Measurements from ENCODE around the gene CKMT1B. TPM values are rescaled to one million over a fixed set of nuclear protein-coding genes. Genes with fewer than 3 reads are reported as not detected.
"Not testable (repeated sequence)": the region's sequence is repeated elsewhere in the genome, so short reads cannot be mapped to it uniquely, and the experiment has no call there.

The CKMT1B gene
- 28.6 TPM for total RNA-seq

DNA sequence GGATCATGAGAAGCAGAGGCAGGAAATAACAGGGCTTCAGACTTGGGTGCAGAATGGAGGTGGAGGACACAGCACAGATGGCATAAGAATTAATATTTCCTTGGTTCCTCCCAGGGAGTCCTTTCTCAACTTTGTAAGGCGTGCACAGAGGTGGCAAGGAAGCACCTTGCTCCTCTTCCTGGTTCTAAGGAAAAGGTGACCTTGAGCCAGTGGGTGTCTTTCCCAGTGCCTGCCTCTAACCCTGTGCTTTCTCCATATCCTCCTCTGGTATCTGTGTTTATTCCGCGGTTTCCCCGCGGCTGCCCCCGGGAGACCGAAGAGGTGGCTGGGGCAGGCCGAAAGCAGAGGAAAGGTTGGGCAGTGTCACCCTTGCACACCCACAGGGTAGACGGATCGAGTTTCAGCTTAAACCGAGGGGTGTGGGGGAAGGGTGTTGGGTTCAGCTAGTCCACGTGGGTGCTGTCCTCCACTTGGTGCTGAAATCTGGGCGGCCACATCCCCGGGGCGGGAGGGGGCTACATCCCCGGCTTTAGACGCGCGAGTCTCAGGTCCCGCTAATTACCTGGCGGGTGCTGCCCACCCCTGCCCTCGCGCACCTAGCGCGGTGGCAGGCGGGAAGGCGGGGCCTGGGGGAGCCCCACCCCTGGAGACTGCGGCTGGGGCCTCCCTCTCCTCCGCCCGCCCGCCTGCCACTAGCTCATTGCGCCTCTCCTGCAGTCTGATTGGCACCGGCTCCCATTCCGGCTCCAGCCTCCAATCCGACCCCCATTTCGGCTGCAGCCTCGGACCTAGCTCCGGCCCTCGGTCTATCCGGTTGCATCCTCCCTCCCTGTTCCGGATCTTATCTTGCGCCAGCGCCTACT, at the start of gene CKMT1B:
CKMT1B (plus strand) TSS at position 700 of the 863 bp plus-strand sequence. CDS start 192 bp downstream, outside the sequence.
- not testable (repeated sequence) for DNase-seq (ENCODE audit: low spot score)

DNA sequence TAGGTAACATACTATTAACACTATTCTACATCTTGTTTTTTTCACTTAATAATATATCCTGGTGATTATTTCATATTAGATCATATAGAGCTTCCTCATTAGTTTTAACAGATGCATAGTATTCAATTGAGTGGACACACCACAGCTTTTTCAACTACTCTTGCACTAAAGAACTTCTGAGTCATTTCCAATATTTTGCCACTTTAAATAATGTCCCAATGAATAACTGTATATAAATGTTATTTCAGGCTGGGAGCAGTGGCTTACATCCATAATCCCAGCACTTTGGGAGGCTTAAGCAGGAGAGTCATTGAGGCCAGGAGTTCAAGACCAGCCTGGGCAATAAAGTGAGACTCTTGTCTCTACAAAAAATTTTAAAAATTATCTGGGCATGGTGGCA, 49.6 kb upstream of the CKMT1B start:
- no peak for DNase-seq (ENCODE audit: low spot score)

DNA sequence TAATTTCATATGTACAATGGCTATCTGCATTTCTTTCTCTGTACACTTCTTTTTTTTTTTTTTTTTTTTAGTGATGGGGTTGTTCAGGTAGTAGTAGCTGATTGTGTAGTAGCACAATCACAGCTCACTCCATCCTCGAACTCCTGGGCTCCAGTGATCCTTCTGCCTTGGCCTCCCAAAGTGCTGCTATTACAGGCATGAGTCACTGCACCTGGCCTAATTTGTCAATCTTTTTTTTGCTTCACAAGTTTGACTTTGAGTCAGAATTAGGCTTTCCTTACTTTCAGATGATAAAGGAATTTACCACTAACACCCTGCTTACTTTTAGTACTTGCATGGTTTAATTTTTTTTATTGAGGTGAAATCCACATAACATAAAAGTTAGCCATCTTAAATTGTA, 48.4 kb upstream of the CKMT1B start:
- DNase-seq (ENCODE audit: low spot score) = no peak

DNA sequence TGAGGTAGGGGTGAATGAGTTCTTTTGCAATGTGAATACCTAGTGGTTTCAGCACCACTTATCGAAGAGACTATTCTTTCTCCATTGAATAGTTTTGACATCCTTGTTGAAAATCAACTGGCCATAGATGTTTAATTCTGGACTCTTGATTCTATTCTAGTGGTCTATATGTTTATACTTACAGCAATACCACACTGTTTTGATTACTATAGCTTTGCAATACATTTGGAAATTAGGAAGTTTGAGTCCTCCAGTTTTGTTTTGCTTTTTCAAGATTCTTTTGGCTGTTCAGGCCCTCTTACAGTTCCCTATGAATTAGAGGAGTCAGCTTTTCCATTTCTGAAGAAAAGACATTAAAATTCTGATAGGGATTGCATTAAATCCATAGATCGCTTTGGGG, 46.3 kb upstream of the CKMT1B start:
- DNase-seq (ENCODE audit: low spot score) = no peak

DNA sequence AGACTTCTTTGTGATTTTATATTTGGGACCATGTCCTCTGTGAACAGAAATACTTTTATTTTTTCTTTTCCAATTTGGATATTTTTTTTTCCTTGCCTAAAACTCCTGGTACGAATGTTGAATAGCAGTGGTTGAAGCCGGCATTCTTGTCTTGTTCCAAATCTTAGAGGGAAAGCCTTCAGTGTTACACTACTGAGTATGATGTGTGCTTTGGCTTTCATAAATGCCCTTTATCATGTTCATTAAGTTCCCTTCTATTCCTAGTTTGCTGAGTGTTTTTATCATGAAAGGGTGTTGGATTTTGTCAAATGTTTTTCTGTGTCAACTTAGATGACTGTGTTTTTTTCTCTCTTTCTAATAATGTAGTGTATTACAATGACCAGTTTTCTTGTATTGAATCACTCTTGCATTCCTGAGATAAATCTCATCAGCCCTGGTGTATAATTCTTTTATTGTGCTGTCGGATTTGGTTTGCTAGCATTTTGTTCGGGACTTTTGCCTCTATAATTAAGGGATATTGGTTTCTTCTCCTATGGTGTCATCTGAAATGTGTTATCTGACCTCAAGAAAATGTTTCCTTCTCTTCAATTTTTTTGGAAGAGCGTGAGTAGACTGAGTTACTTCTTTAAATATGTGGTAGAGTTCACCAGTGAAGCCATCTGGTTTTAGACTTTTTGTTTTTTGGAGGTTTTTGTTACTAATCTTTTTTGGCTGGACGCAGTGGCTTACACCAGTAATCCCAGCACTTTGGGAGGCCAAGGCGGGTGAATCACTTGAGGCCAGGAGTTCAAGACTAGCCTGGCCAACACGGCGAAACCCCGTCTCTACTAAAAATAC, 43.1 kb upstream of the CKMT1B start:
- DNase-seq (ENCODE audit: low spot score) = no peak

DNA sequence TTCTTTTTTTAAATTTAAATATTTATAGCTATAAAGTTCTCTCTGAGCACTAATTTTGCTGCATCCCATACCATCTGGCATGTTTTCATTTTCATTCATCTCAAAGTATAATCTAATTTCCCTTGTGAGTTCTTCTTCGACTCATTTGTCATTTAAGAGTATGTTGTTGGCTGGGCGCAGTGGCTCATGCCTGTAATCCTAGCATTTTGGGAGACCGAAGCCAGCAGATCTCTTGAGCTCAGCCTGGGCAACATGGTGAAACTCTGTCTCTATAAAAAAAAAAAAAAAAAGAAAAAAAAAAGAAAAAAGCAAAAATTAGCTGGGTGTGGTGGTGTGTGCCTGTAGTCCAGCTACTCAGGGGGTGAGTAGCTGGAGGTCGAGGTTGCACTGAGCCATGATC, 41.6 kb upstream of the CKMT1B start:
- DNase-seq (ENCODE audit: low spot score) = no peak

DNA sequence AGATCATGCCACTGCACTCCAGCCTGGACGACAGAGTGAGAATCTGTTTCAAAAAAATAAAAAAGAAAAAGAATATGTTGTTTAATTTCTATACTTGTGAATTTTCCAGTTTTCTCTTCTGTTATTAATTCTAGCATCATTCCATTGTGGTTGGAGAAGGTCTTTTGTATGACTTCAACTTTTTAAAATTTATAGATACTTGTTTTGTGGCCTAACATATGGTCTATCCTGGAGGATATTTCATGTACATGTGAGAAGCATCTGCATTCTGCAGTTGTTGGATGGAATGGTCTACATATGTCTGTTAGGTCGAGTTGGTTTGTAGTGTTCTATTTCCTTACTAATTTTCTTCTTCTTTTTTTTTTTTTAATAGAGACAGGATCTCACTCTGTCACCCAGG, 40.8 kb upstream of the CKMT1B start:
- DNase-seq (ENCODE audit: low spot score) = no peak

DNA sequence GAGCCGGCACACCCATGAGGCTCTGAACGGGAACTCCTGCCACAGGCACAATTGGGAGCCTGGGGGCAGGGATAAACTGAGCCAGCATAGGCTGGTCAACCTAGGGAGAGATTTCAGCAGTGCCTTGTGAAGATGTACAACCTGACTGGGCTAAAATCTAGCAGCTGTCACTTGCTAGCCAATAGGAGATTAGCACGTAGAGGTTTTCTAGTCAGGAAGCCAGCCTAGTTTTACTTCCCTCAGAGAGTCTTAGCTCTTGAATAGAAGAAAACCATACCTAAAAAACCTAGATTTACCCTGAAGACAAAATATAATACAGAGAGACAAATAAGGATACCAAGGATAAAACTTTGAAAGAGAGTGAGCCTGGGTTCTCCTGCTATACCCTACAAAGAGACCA, 31.1 kb upstream of the CKMT1B start:
- DNase-seq (ENCODE audit: low spot score) = not testable (repeated sequence)

DNA sequence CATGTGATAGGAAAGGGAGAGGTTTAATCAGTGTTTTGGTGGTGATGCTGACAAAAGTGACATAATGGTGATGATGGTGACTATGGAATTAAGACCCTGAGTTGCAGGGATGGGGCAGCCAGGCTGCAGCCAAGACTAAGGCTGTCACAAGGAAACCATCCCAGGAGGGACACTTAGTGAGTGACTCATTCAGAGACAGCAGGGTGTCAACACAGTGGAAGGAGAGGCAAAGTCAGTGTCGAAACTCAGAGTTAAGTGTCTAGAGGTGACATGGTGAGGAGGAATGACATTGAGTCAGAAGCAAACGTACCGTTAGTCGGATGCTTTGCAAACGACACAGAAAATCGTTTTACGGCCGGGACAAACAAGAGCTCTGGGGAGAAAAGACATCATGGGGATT, 30.0 kb upstream of the CKMT1B start:
- DNase-seq (ENCODE audit: low spot score) = not testable (repeated sequence)

DNA sequence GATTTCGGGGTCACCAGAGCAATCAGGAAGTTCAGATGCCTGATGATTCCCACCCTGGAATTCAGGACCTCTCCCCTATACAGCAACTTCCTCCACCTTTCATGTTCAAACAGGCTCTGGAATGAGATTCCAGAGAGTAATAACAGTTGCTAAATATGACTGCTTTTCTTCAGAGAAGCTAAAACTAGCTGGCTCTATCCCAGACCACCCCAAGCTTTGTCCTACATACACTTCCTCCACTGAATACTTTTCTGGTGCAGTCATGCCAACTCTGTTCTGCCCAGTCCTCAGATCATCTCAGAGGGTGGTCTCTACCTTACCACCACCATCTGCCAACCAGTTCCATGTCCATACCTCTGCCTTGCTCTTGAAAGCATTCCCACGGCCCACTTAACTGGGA, 27.2 kb upstream of the CKMT1B start:
- DNase-seq (ENCODE audit: low spot score) = not testable (repeated sequence)

DNA sequence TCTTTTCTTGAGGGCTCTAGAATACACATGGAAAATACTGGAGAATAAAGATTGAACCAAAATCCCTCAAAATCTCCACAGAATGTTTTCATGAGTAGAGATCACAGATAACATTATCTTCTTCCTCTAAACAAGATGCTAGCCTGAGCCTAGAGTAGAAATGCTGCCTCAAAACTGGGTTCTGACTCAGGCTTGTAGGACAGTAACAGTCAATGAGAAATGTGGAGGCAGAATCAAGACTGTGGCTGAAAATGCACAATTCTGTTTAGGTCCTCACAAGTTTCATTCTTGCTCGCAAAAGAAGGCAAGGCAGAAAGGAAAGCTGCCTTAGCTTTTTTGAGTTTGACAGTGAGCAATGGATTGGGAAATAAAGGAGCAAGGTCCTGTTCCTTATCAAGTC, 19.2 kb upstream of the CKMT1B start:
- DNase-seq (ENCODE audit: low spot score) = not testable (repeated sequence)

DNA sequence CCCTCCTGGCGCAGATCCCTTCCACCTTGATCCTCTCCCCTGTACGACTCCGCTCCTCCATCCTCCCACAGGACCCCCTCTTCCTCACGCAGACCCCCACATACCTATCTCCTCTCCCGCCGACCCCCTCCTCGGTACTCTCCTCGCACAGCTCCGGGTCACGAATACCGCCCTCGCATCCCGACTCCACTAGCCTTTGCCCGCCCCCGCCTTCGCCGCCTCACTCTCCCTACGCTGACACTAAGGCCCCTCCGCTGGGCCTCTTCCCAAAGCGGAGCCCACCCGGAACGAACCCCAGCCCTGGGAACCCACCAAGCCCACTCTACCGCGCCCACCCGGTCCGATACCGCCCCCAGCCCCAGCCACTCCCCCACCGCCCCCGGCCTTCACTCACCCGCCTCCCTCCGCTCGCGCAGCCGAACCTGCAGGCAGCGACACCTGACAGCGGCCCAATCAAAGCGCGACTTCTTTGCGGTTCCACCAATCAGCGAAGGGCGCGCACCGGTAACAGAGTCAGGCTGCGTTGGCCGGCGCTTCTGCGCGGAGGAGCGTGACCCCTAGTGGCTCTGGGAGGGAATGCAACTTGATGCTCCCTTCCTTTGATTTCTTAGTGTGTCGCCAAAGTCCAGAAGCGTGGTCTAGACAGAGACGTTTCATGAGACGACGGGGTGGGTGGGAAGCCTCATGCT, 3.9 kb upstream of the CKMT1B start, which contains the start of gene PPIP5K1:
PPIP5K1 (minus strand) TSS at position 431 of the 689 bp plus-strand sequence. CDS start 5,704 bp downstream, outside the sequence.
- DNase-seq (ENCODE audit: low spot score) = not testable (repeated sequence)

DNA sequence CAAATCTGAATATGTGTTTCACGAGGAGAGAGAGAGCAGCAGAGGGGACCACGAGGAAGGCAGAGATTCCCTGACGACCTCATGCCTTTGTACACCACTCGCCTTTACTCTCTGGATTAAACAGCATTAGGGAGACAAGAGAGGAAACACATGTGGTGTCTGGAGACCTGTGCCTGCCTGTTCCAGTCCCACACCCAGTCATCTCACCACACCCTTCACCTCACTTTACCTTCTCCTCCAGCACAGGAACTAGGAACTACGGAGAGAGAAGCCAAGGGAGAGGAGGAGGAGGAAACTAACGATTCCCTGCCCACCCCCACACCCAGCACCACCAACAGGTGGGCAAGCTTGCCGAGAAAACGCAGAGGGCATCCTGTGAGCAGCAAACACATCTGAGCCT, 986 bp upstream of the CKMT1B start:
- not testable (repeated sequence) for DNase-seq (ENCODE audit: low spot score)

DNA sequence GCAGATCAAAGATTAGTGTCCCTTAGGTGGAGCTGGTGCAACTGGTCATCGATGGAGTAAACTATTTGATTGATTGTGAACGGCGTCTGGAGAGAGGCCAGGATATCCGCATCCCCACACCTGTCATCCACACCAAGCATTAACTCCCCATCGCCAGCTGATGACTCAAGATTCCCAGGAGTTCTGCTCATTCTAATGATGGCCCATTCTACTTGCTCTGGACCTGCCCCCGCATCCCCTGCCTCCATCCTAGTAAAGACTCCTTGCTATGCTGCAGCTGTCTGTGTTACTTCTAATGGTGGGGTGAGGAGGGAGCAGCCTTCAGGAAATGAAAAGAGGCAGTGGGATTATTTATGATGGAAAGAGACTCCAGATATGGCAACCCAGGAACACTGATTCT, 5.3 kb downstream of the CKMT1B start:
- not testable (repeated sequence) for DNase-seq (ENCODE audit: low spot score)

DNA sequence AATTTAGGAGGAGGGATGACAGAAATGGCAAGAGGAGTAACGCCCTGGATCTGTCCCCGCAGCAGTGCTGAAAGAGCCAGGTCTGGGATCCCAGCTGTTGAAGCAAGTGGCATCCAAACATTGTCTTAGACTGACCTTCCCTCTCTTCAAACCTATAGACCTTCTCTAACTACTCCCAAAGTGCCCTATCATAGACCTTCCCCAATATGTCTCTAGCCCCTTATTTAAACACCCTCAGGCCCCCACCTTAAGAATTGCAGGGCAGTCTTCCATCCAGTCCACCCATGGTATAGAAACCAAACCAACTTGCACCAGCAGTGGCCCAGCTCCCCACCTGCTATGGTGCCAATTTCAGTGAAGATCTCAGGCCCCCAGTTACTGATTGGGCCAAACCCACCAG, 6.4 kb downstream of the CKMT1B start:
- not testable (repeated sequence) for DNase-seq (ENCODE audit: low spot score)

DNA sequence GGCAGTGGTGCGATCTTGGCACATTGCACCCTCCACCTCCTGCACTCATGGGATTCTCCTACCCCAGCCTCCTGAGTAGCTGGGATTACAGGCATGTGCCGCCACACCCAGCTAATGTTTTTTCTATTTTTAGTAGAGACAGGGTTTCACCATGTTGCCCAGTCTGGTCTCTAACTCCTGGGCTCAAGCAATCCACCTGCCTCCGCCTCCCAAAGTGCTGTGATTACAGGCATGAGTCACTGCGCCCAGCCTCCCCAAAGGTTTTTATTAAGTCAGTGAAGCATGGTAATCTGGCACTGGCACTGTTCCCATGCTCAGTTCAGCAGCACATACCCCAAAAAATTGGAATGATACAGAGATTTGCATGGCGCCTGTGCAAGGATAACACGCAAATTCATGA, 8.4 kb downstream of the CKMT1B start:
- DNase-seq (ENCODE audit: low spot score) = peak; percentile 44

DNA sequence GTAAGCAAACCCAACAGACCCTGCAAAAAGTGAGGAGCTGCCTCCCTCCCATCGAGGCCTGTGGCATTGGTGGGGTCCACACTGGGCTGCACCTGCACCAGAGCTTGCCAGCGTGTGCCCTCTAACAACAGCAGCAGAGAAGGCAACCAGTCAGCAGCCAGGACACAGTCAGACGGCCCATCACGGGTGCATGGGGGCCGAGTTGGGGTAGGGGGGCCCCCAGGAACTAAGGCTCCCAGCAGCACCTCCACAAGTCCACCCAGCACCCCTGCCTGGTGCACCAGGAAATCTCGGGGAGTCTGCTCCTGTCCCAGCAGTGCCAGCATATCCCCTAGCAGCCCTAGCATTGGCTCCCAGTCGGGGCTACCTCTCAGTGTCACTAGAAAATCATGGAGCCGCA, 23.9 kb downstream of the CKMT1B start:
- not testable (repeated sequence) for DNase-seq (ENCODE audit: low spot score)

DNA sequence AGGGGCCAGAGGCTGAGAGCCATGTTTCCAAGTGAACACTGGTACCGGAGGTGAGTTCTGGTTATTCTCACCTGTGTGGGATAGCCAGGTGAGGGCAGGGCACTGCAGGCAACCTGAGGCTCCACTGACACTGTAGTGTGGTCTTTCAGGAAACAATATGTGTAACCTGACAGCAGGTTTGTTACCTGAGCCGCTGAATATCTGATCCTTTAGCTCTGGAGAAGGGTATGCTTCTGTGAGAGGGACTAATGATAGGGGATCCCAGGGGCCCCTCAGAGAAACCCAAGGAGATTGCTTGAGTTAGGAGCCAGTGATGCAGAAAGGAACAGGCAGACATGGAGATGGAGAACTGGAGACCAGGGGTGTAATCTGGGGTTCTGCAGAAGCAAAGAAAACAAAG, 24.9 kb downstream of the CKMT1B start, which contains the start of gene STRC:
STRC (minus strand) TSS at position 101 of the 400 bp plus-strand sequence; CDS start at position 23, 78 bp downstream.
- DNase-seq (ENCODE audit: low spot score) = not testable (repeated sequence)

DNA sequence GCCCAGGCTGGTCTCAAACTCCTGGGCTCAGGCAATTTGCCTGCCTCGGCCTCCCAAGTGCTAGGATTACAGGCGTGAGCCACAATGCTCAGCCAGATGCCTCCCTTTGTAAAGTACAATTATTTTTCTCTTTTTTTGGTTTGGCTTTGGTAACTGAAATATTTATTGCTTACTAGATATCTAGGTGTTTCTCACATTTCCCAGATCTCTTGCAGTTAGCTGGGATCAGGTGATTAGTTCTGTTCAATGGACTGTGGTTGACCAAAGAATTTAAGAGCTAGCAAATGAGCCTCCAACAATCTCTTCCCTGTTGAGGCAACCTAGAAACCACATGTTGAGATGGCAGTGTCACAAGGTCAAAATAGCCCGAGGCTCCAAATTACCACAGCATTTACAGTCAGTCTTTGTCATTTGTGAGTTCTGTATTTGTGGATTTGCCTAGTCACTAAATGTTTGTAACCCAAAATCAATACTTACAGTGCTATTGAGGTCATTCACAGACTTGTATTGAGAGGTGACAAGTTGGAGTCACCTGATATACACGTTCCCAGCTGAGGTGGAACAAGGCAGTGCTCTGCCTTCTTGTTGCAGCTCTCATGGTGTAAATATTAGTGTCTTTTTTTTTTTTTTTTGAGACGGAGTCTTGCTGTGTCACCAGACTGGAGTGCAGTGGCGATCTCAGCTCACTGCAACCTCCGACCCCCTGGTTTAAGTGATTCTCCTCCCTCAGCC, 28.4 kb downstream of the CKMT1B start:
- DNase-seq (ENCODE audit: low spot score) = not testable (repeated sequence)

DNA sequence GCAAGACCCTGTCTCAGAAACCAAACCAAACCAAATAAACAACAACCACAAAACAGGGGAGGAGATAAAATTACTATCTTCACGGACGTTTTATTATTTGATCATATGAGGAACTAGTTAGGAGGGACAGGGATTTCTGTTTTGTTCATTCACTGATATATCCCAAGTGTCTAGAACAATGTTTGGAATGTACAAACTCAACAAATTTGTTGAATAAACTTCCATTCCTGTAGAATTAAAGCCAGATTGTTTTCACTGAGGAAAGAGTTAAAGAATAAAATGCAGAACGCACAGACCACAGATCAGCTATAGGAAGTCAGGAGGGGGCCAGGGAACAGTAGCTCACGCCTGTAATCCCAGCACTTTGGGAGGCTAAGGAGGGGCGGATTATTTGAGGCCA, 31.3 kb downstream of the CKMT1B start:
- DNase-seq (ENCODE audit: low spot score) = no peak

DNA sequence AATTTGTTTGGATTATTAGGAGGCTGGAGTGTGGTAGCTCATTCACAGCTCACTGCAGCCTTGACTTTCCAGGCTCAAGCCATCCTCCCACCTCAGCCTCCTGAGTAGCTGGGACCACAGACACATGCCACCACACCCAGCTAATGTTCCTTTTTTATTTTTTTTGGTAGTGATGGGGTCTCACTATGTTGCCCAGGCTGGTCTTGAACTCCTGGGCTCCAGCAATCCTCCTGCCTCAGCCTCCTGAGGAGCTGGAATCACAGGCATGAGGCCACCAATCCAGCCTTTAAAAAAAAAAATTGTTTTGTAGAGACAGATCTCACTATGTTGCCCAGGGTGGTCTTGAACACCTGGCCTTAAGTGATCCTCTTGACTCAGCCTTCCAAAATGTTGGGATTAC, 33.1 kb downstream of the CKMT1B start:
- not testable (repeated sequence) for DNase-seq (ENCODE audit: low spot score)

Data from ureter (tissue), 1 donor.